Activated CD4-positive, alpha-beta T cell treated with anti-CD3 and anti-CD28 coated beads, Interleukin-2, amount 10 ng/mL, durations not matched to agents 24 days and 14 days (primary cell): Measurements from ENCODE around the gene GIGYF2. TPM values are rescaled to one million over a fixed set of nuclear protein-coding genes. Genes with fewer than 3 reads are reported as not detected.
"Not testable (repeated sequence)": the region's sequence is repeated elsewhere in the genome, so short reads cannot be mapped to it uniquely, and the experiment has no call there.

Experiments used
- DNase-seq: peaks from one replicate; pipeline ENCODE4 v3.0.0; 2022
- H3K27ac Mint-ChIP-seq: one replicate; pipeline ENCODE4 v1.8.0; 2022; ENCODE audit warnings: mild to moderate bottlenecking, mixed read lengths
- H3K27me3 Mint-ChIP-seq: one replicate; pipeline ENCODE4 v1.8.0; 2022; ENCODE audit warnings: mixed read lengths
- H3K36me3 Mint-ChIP-seq: one replicate; pipeline ENCODE4 v1.8.0; 2022; ENCODE audit warnings: low read depth, mild to moderate bottlenecking, mixed read lengths
- H3K4me1 Mint-ChIP-seq: one replicate; pipeline ENCODE4 v1.8.0; 2021; ENCODE audit warnings: mixed read lengths
- H3K4me3 Mint-ChIP-seq: one replicate; pipeline ENCODE4 v1.8.0; 2022; ENCODE audit warnings: mild to moderate bottlenecking, moderate library complexity, mixed read lengths
- H3K9me3 Mint-ChIP-seq: one replicate; pipeline ENCODE4 v1.8.0; 2021; ENCODE audit warnings: mixed read lengths
- intact Hi-C: fragments of 100-400 bp; cut with micrococcal nuclease; formaldehyde crosslinking; loops from one replicate; pipeline ENCODE4 v1.15.1; 2023
- total RNA-seq: library from RNA; stranded (reverse); gene quantifications from 2 replicates; pipeline ENCODE4 v1.2.3, GENCODE V29; 2022

GIGYF2 gene
- total RNA-seq, 1 donor from 2014 or later, result 72.0 TPM

GRCh38 chr2:232900811-232901735 is 203.9 kb downstream of the GIGYF2 start:
- H3K27ac Mint-ChIP-seq, result no peak overlapping the region
- H3K4me3 Mint-ChIP-seq, result no peak overlapping the region
- no peak for DNase-seq
- no peaks in the 10 kb centered on the region for H3K4me1 Mint-ChIP-seq
- H3K27me3 Mint-ChIP-seq, result no peaks in the 10 kb centered on the region
- no peaks in the 10 kb centered on the region for H3K9me3 Mint-ChIP-seq
- H3K36me3 Mint-ChIP-seq, result no peaks in the 10 kb centered on the region
- intact Hi-C loops, result no loop called here

DNA sequence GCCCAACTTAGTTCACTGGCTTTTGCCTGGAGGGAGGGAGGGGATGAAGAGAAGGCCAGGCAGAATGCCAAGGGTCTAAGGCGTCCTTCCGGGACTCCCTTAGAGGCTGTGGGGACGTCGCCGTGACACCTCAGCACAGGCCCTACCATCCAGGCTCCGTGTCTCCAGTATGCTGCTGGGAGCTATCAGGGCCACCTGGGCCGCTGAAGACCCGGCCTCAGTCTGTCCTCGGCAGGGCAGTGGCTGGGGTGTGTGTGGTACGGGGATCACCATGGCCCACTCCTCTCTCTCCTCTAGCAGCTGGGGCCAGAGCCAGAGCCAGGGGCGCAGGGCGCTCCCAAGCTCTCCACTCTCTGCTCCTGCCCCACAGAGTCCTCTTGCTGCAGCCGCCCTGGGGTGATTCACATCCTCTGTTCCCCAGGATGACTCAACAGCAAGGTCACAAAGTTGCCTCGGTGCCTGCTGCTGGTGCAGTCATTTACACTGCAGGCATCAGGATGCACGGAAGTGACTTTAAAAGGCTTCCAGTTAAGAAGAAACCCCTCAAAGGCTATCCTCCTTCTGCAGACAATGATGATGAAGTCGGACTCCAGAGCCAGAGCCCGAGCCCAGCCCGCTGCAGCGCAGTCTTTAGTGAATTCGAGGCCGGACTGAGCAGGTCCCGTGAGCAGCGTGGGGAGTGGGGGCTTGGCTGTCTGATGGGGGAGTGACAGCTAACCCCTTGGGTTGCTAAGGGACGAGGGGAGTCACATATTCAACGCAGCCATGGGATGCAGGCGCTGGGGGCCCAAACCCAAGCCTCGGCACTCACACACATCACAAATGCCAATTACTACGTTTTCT is 204.8 kb downstream of the GIGYF2 start:
- no peak for DNase-seq
- H3K9me3 Mint-ChIP-seq, result no peaks in the 10 kb centered on the region
- H3K27me3 Mint-ChIP-seq, result no peaks in the 10 kb centered on the region
- H3K36me3 Mint-ChIP-seq, result no peaks in the 10 kb centered on the region
- H3K4me1 Mint-ChIP-seq, result no peaks in the 10 kb centered on the region
- H3K4me3 Mint-ChIP-seq, result no peak overlapping the region
- intact Hi-C loops, result no loop called here
- no peak overlapping the region for H3K27ac Mint-ChIP-seq

DNA sequence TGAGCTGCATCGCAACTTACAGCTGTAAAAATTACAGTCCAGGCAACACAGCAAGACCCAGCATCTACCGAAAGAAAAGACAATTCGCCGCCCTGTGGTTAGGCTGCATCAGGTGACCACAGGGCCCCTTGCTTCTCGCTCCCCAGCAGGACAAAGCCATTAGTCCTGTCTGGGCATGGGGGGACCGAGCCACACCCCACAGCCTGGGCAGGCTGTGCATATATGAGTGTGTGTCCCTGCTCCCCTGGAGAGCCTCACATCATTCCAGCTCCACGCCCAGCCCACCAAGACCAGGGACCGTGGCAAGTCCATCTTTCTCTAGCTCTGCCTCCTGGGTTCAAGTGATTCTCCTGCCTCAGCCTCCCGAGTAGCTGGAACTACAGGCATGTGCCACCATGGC is 206.9 kb downstream of the GIGYF2 start:
- Mint-ChIP-seq H3K4me1 (no peaks in the 10 kb centered on the region), H3K27me3 (no peaks in the 10 kb centered on the region), H3K9me3 (no peaks in the 10 kb centered on the region), H3K36me3 (no peaks in the 10 kb centered on the region), H3K27ac (no peak overlapping the region), H3K4me3 (no peak overlapping the region)
- DNase-seq, result no peak
- intact Hi-C loops, result no loop called here

DNA sequence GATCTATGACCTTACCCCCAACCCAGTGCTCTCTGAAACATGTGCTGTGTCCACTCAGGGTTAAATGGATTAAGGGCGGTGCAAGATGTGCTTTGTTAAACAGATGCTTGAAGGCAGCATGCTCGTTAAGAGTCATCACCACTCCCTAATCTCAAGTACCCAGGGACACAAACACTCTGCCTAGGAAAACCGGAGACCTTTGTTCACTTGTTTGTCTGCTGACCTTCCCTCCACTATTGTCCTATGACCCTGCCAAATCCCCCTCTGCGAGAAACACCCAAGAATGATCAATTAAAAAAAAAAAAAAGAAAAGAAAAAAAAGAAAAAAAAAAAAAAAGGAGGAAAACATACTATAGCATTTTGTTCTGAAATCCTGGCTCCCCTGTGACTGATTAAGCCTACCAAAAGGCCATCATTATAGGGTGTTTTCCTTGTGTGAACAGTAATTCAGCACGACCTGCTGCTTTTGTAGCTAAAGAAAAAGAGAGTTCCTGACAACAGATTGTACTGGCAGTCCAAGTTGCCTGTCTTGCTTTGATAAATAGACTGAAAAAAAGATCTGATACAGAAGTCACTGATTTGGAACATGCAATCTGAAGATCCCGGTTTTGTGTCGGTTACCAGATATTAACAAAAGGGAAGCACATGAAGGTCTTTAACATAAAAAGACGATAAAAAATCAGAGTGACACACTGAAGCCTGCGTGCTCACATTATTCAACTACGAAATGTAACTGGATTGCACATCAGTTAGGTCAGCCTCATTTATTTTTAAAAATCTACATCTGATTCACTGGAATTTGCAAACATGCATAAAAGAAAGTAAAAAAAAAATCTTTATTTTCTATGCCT is 210.0 kb downstream of the GIGYF2 start:
- H3K4me3 Mint-ChIP-seq, DNase-seq, H3K27ac Mint-ChIP-seq, H3K36me3 Mint-ChIP-seq, H3K4me1 Mint-ChIP-seq, intact Hi-C loops, H3K9me3 Mint-ChIP-seq: not testable (repeated sequence)
- peaks cover 16% of the 10 kb centered on the region for H3K27me3 Mint-ChIP-seq

DNA sequence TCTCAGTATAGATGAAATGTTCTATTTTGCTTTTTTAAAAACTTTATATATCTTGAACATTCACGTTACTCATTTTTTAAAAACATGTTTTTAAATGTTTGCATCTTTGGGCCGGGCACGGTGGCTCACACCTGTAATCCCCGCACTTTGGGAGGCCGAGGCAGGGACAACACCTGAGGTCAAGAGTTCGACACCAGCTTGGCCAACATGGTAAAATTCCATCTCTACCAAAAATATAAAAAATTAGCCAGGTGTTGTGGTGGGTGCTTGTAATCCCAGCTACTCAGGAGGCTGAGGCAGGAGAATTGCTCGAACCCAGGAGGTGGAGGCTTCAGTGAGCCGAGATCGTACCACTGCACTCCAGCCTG is 210.6 kb downstream of the GIGYF2 start:
- H3K4me1 Mint-ChIP-seq, H3K4me3 Mint-ChIP-seq, H3K27ac Mint-ChIP-seq, H3K9me3 Mint-ChIP-seq, DNase-seq, intact Hi-C loops, H3K36me3 Mint-ChIP-seq: not testable (repeated sequence)
- H3K27me3 Mint-ChIP-seq, result peaks cover 20% of the 10 kb centered on the region

GRCh38 chr2:232908695-232909094 is 211.6 kb downstream of the GIGYF2 start:
- intact Hi-C loops, result no loop called here
- no peak for DNase-seq
- Mint-ChIP-seq H3K4me1 (no peaks in the 10 kb centered on the region), H3K4me3 (no peak overlapping the region), H3K9me3 (peaks cover 8% of the 10 kb centered on the region), H3K27me3 (peaks cover 25% of the 10 kb centered on the region), H3K36me3 (no peaks in the 10 kb centered on the region), H3K27ac (no peak overlapping the region)

Other genes with a start within 250 kb of the GIGYF2 start
- gene ALPI, start 241.2 kb upstream of the GIGYF2 start, total RNA-seq, result not detected in 2 replicates
- 0.19 TPM in 1 of 2 replicates, not detected in the other for gene ECEL1, start 209.5 kb upstream of the GIGYF2 start, total RNA-seq
- not detected in 2 replicates for gene PRSS56, start 176.9 kb upstream of the GIGYF2 start, total RNA-seq
- gene CHRND, start 171.2 kb upstream of the GIGYF2 start, total RNA-seq, result not detected in 2 replicates
- gene CHRNG, start 157.6 kb upstream of the GIGYF2 start, total RNA-seq, result not detected in 2 replicates
- gene TIGD1, start 146.8 kb upstream of the GIGYF2 start, total RNA-seq, result 8.5 and 9.4 TPM in 2 replicates
- gene EIF4E2, start 146.6 kb upstream of the GIGYF2 start, total RNA-seq, result 89.9 and 93.2 TPM in 2 replicates
- 0.31 and 0.49 TPM in 2 replicates for gene EFHD1, start 63.7 kb upstream of the GIGYF2 start, total RNA-seq
- not detected in 2 replicates for gene KCNJ13, start 79.2 kb downstream of the GIGYF2 start, total RNA-seq
- gene SNORC, start 172.9 kb downstream of the GIGYF2 start, total RNA-seq, result 1.0 and 1.2 TPM in 2 replicates